Activated CD4-positive, alpha-beta T cell treated with anti-CD3 and anti-CD28 coated beads for 36 hours (primary cell): Measurements from ENCODE around the gene SAE1. TPM values are rescaled to one million over a fixed set of nuclear protein-coding genes. Genes with fewer than 3 reads are reported as not detected.

Source experiments
- ATAC-seq: fragments of 200-7000 bp; cut with Tn5 transposase; one replicate; pipeline ENCODE4 v1.10.0; 2021; ENCODE audit warnings: mild to moderate bottlenecking, moderate library complexity
- CTCF ChIA-PET: fragments of 350-600 bp; sonication (Branson Sonifier 250); formaldehyde crosslinking; loops from one replicate; lab custom pipeline; 2021; ENCODE audit warnings: antibody characterized with exemption; lab: Charles Lee
- POLR2A ChIA-PET: fragments of 350-600 bp; sonication (Branson Sonifier 250); formaldehyde crosslinking; loops from one replicate; lab custom pipeline; 2021; ENCODE audit warnings: antibody characterized with exemption, inconsistent platforms; lab: Charles Lee
- DNase-seq: peaks from one replicate; pipeline ENCODE4 v3.0.0-alpha.2; 2020
- H3K27ac Mint-ChIP-seq: one replicate; pipeline ENCODE4 v1.8.0; 2021; ENCODE audit warnings: mixed read lengths
- H3K27me3 Mint-ChIP-seq: one replicate; pipeline ENCODE4 v1.8.0; 2021; ENCODE audit warnings: mixed read lengths
- H3K36me3 Mint-ChIP-seq: one replicate; pipeline ENCODE4 v1.8.0; 2021; ENCODE audit warnings: low read depth, mixed read lengths
- H3K4me1 Mint-ChIP-seq: one replicate; pipeline ENCODE4 v1.8.0; 2021; ENCODE audit warnings: mixed read lengths
- H3K4me3 Mint-ChIP-seq: one replicate; pipeline ENCODE4 v1.8.0; 2021; ENCODE audit warnings: mild to moderate bottlenecking, moderate library complexity, mixed read lengths
- H3K9me3 Mint-ChIP-seq: one replicate; pipeline ENCODE4 v1.8.0; 2021; ENCODE audit warnings: low read depth, mixed read lengths
- intact Hi-C, 2 experiments: fragments of 100-400 bp; cut with DNase I in 1 of 2; cut with micrococcal nuclease in 1 of 2; formaldehyde crosslinking; loops; one replicate each; pipeline versions ENCODE4 v1.14.2 to v1.15.1; 2022 to 2024; cut with DNase I, micrococcal nuclease
- total RNA-seq, 2 experiments: library from RNA; stranded (reverse); gene quantifications; one replicate each; pipeline ENCODE4 v1.2.3, GENCODE V29; 2021

The SAE1 gene
- total RNA-seq, 2 experiments from 2014 or later: 143 to 156 TPM

GRCh38 chr19:47112997-47113849 lies 17.4 kb upstream of the SAE1 start, which contains the start of gene ZC3H4:
TSS of gene ZC3H4 (minus strand) at chr19:47113776. CDS start at chr19:47112584, 1,192 bp downstream.
- peaks cover 24% of the 10 kb centered on the region for H3K4me1 Mint-ChIP-seq
- peaks cover 32% of the 10 kb centered on the region for H3K36me3 Mint-ChIP-seq
- intact Hi-C loops: loop anchor here (1.0 to 10.0 kb wide), 29 partner anchors 17 to 1646 kb away; partner anchors contain the start of genes DHX34 (in 2 of the 2), SAE1 (in 2 of the 2), SLC1A5 (in 2 of the 2) and TMEM160 (in 2 of the 2)

GRCh38 chr19:47113850-47114651 lies 16.6 kb upstream of the SAE1 start:
- Mint-ChIP-seq H3K9me3 (no peaks in the 10 kb centered on the region), H3K4me1 (peaks cover 16% of the 10 kb centered on the region), H3K27me3 (no peaks in the 10 kb centered on the region), H3K27ac (peak overlapping the region; percentile 100), H3K36me3 (peaks cover 26% of the 10 kb centered on the region), H3K4me3 (peak overlapping the region; percentile 93)
- POLR2A ChIA-PET: interaction anchor here (0.6 to 2.0 kb wide), 18 partner anchors 8 to 253 kb away, joined by 3 to 17 read pairs (median 6); partner anchors contain the start of genes CCDC9, DHX34 and SAE1
- intact Hi-C loops: loop anchor here (1.0 to 10.0 kb wide), 29 partner anchors 16 to 1647 kb away; partner anchors contain the start of genes DHX34 (in 2 of the 2), SAE1 (in 2 of the 2), SLC1A5 (in 2 of the 2) and TMEM160 (in 2 of the 2)
- ATAC-seq (no peak), DNase-seq (no peak)
- CTCF ChIA-PET: interaction anchor here (0.7 to 3.0 kb wide), 14 partner anchors 8 to 235 kb away, joined by 3 to 16 read pairs (median 4); partner anchors contain the start of genes DHX34 and SAE1

More at GRCh38 chr19:47112997-47113849, 17.4 kb upstream of the SAE1 start, which contains the start of gene ZC3H4:
- Mint-ChIP-seq H3K27ac (peak within 1 kb of the TSS; percentile 100), H3K9me3 (no peaks in the 10 kb centered on the region), H3K4me3 (peak within 1 kb of the TSS; percentile 93), H3K27me3 (no peaks in the 10 kb centered on the region)
- ChIA-PET CTCF (interaction anchor here (0.6 to 3.0 kb wide), 17 partner anchors 9 to 256 kb away, joined by 3 to 16 read pairs (median 4); partner anchors contain the start of genes DHX34 and SAE1), POLR2A (interaction anchor here (0.6 to 2.0 kb wide), 26 partner anchors 9 to 333 kb away, joined by 3 to 17 read pairs (median 4); partner anchors contain the start of genes CCDC9, DHX34 and SAE1)
- peak; percentile 100 for DNase-seq
- ATAC-seq: peak; percentile 91

- Mint-ChIP-seq H3K4me3 (no peak overlapping the region), H3K4me1 (peaks cover 3% of the 10 kb centered on the region), H3K36me3 (no peaks in the 10 kb centered on the region), H3K27ac (no peak overlapping the region), H3K9me3 (no peaks in the 10 kb centered on the region), H3K27me3 (no peaks in the 10 kb centered on the region)
- DNase-seq (no peak), ATAC-seq (no peak)
- CTCF ChIA-PET: interaction anchor here (0.7 to 1.1 kb wide), 3 partner anchors 40 to 108 kb away, joined by 3 read pairs; no protein-coding TSS in a partner anchor
- intact Hi-C loops: no loop called here
- POLR2A ChIA-PET: interaction anchor here (0.6 kb wide), 1 partner anchor 33 kb away, joined by 3 read pairs; no protein-coding TSS in a partner anchor
These were observed 10.1 kb upstream of the SAE1 start for GRCh38 chr19:47120470-47121067.

DNA sequence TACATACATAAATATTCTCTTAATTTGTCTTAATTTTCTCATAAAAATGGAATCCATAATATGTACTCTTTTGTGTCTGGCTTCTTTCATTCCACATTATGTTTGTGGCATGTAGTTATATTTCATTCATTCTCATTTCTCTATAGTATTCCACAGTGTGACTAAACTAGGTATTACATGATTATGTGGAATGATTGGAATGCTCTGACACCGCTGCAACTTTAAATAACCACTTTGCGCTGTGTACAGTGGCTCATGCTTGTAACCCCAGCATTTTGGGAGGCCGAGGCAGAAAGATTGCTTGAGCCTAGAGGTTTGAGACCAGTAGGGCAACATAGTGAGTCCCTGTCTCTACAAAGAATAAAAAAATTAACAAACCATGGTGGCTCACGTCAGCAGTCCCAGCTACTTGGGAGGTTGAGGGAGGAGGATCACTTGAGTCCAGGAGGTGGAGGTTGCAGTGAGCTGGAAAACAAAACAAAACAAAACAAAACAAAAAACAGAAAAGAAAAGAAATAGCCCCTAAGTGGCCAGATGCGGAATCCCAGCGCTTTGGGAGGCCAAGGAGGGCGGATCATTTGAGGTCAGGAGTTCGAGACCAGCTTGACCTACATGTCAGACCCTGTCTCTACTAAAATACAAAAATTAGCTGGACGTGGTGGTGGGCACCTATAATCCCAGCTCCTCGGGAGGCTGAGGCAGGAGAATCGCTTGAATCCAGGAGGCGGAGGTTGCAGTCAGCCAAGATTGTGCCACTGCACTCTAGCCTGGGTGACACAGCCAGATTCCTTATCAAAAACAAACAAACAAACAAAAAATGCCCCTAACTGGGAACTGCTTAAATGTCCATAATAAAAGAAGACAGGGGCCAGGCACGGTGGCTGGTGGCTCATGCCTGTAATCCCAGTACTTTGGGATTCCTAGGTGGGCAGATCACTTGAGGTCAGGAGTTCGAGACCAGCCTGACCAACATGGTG lies 8.0 kb upstream of the SAE1 start:
- Mint-ChIP-seq H3K27me3 (no peaks in the 10 kb centered on the region), H3K9me3 (no peaks in the 10 kb centered on the region), H3K36me3 (no peaks in the 10 kb centered on the region), H3K4me1 (peaks cover 3% of the 10 kb centered on the region), H3K27ac (no peak overlapping the region), H3K4me3 (no peak overlapping the region)
- intact Hi-C loops: no loop called here
- ATAC-seq (no peak), DNase-seq (no peak)
- POLR2A ChIA-PET: interaction anchor here (0.7 to 0.9 kb wide), 2 partner anchors 9 to 14 kb away, joined by 3 read pairs; partner anchors contain the start of gene ZC3H4
- CTCF ChIA-PET: interaction anchor here (0.7 to 2.3 kb wide), 14 partner anchors 8 to 122 kb away, joined by 3 to 11 read pairs (median 4); partner anchors contain the start of genes SAE1 and ZC3H4

DNA sequence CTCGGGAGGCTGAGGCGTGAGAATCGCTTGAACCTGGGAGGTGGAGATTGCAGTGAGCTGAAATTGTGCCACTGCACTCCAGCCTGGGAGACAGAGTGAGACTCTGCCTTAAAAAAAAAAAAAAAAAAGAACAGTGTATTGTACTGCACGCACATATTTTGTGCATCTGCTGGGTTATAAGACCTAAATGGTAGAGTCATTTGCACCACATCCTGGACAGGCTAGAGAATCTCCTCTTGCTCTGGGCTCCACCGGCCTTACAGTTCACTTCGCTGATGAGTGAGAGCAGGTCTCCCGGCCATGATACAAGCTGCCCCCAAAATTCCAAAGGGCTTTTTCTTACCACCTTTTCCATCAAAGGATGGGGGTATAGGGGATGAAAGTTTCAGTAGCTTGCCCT lies 7.2 kb upstream of the SAE1 start:
- Mint-ChIP-seq H3K36me3 (no peaks in the 10 kb centered on the region), H3K4me3 (no peak overlapping the region), H3K27me3 (no peaks in the 10 kb centered on the region), H3K9me3 (no peaks in the 10 kb centered on the region), H3K27ac (no peak overlapping the region), H3K4me1 (peaks cover 3% of the 10 kb centered on the region)
- intact Hi-C loops: no loop called here
- ChIA-PET CTCF (interaction anchor here (0.6 to 2.3 kb wide), 14 partner anchors 8 to 375 kb away, joined by 3 to 11 read pairs (median 4); partner anchors contain the start of genes SAE1 and ZC3H4), POLR2A (interaction anchor here (0.6 kb wide), 1 partner anchor 8 kb away, joined by 4 read pairs; no protein-coding TSS in a partner anchor)
- no peak for DNase-seq
- ATAC-seq: no peak

DNA sequence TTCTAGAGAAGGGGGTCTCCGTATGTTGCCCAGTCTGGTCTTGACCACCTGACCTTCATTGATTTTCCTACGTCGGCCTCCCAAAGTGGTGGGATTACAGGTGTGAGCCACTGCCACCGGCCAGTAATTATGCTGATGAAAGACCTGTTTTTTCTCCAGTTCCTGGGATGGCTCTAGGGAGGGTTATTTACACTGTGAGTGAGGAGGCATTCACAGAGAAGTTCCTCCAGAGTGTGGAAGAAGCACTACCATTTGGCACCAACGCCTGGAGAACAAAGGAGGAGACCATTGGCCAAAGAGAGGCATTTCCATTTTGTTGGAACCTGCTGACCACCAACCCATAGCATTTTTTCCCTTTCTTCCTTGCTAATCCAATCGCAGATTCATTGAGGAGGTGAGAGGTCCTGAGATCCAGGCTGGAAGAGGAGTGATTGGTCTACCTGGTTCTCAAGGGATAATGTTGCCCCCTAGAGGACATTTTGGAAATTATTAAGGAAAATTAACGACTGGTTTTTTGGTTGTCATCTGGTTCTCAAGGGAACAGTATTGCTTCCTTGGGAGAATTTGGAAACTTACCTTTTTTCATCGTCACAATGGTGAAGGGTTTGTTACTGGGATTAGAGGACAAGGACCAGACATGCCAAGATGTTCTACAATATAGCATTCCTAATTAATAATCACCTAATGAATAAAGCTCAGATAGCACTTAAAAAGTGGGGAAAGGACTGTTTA lies 5.5 kb upstream of the SAE1 start:
- ChIA-PET POLR2A (interaction anchor here (0.6 to 1.9 kb wide), 2 partner anchors 12 to 30 kb away, joined by 3 to 6 read pairs; partner anchors contain the start of gene ZC3H4), CTCF (interaction anchor here (0.5 to 2.4 kb wide), 16 partner anchors 9 to 423 kb away, joined by 3 to 17 read pairs (median 4); partner anchors contain the start of gene ZC3H4)
- Mint-ChIP-seq H3K4me3 (no peak overlapping the region), H3K4me1 (peaks cover 3% of the 10 kb centered on the region), H3K27ac (peak overlapping the region; percentile 20), H3K36me3 (no peaks in the 10 kb centered on the region), H3K9me3 (no peaks in the 10 kb centered on the region), H3K27me3 (no peaks in the 10 kb centered on the region)
- ATAC-seq (peak; percentile 64), DNase-seq (peak; percentile 14)
- intact Hi-C loops: loop anchor here (1.0 to 2.0 kb wide), 5 partner anchors 46 to 112 kb away; no protein-coding TSS in a partner anchor

DNA sequence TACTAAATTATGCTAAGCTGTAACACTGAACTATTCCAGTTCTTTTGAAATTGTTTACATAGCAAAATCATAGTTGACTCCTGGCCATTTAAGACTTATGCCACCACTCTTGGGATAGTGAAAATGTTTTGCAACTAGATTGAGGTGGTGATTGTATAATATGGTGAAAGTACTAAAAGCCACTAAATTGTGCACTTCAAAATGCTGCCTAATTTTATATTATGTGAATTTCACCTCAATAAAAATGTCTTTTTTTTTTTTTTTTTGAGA lies 5.0 kb upstream of the SAE1 start:
- no peak overlapping the region for H3K27ac Mint-ChIP-seq
- no peaks in the 10 kb centered on the region for H3K27me3 Mint-ChIP-seq
- peaks cover 4% of the 10 kb centered on the region for H3K36me3 Mint-ChIP-seq
- DNase-seq: no peak
- intact Hi-C loops: loop anchor here (1.0 to 2.0 kb wide), 5 partner anchors 46 to 113 kb away; no protein-coding TSS in a partner anchor
- ChIA-PET CTCF (interaction anchor here (0.5 to 2.4 kb wide), 16 partner anchors 8 to 423 kb away, joined by 3 to 17 read pairs (median 4); partner anchors contain the start of gene ZC3H4), POLR2A (interaction anchor here (0.6 to 1.9 kb wide), 4 partner anchors 12 to 66 kb away, joined by 3 to 6 read pairs (median 3); partner anchors contain the start of gene ZC3H4)
- H3K9me3 Mint-ChIP-seq: peaks cover 3% of the 10 kb centered on the region
- ATAC-seq: no peak
- peaks cover 7% of the 10 kb centered on the region for H3K4me1 Mint-ChIP-seq
- H3K4me3 Mint-ChIP-seq: no peak overlapping the region

DNA sequence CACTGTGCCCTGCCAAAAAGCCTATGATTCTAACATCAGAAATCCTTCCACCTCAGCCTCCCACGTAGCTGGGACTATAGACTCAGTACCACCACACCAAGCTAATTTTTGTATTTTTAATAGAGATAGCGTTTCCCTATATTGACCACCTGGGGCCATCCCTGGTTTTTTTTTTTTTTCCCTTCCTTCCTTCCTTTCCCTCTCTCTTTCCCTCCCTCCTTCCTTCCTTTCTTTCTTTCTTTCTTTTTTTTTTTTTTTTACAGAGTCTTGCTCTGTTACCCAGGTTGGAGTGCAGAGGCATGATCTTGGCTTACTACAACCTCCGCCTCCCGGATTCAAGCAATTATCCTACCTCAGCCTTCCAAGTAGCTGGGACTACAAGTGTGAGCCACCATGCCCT lies 1.1 kb upstream of the SAE1 start:
- ChIA-PET CTCF (no interaction called here), POLR2A (no interaction called here)
- ATAC-seq (no peak), DNase-seq (no peak)
- Mint-ChIP-seq H3K4me1 (peaks cover 35% of the 10 kb centered on the region), H3K9me3 (peaks cover 3% of the 10 kb centered on the region), H3K27ac (no peak overlapping the region), H3K27me3 (no peaks in the 10 kb centered on the region), H3K36me3 (peaks cover 35% of the 10 kb centered on the region), H3K4me3 (no peak overlapping the region)
- intact Hi-C loops: no loop called here
